Activated naive CD8-positive, alpha-beta T cell treated with anti-CD3 and anti-CD28 coated beads, Interleukin-2, amount 10 ng/mL, durations not matched to agents 7 days and 5 days (primary cell): ENCODE data around the gene CDON. TPM values are rescaled to one million over a fixed set of nuclear protein-coding genes. Genes with fewer than 3 reads are reported as not detected.
A peak's percentile ranks its signal among the peaks of the same experiment; 100 is the strongest.

Experiments
- ATAC-seq: fragments of 150-1000 bp; cut with Tn5 transposase; one replicate; pipeline ENCODE4 v1.10.0; 2021; ENCODE audit warnings: low read depth, moderate library complexity
- POLR2A ChIA-PET: fragments of 350-600 bp; sonication (Branson Sonifier 250); formaldehyde crosslinking; loops from one replicate; lab custom pipeline; 2021; ENCODE audit warnings: antibody characterized with exemption; lab: Charles Lee
- DNase-seq: peaks from one replicate; pipeline ENCODE4 v3.0.0; 2021
- H3K27ac Mint-ChIP-seq: one replicate; pipeline ENCODE4 v1.8.0; 2022; ENCODE audit warnings: mild to moderate bottlenecking, mixed read lengths
- H3K27me3 Mint-ChIP-seq: one replicate; pipeline ENCODE4 v1.8.0; 2022; ENCODE audit warnings: mild to moderate bottlenecking, moderate library complexity, mixed read lengths
- H3K36me3 Mint-ChIP-seq: one replicate; pipeline ENCODE4 v1.8.0; 2021; ENCODE audit warnings: mild to moderate bottlenecking, mixed read lengths
- H3K4me1 Mint-ChIP-seq: one replicate; pipeline ENCODE4 v1.8.0; 2021; ENCODE audit warnings: mixed read lengths
- H3K4me3 Mint-ChIP-seq: one replicate; pipeline ENCODE4 v1.8.0; 2022; ENCODE audit warnings: mild to moderate bottlenecking, moderate library complexity, mixed read lengths
- H3K9me3 Mint-ChIP-seq: one replicate; pipeline ENCODE4 v1.8.0; 2021; ENCODE audit warnings: mixed read lengths
- total RNA-seq, 2 experiments: library from RNA; stranded (reverse); gene quantifications; one replicate each; pipeline ENCODE4 v1.2.3, GENCODE V29; 2021

Gene CDON
- 1 to 10 TPM; 3.4 to 3.9 TPM for total RNA-seq

DNA sequence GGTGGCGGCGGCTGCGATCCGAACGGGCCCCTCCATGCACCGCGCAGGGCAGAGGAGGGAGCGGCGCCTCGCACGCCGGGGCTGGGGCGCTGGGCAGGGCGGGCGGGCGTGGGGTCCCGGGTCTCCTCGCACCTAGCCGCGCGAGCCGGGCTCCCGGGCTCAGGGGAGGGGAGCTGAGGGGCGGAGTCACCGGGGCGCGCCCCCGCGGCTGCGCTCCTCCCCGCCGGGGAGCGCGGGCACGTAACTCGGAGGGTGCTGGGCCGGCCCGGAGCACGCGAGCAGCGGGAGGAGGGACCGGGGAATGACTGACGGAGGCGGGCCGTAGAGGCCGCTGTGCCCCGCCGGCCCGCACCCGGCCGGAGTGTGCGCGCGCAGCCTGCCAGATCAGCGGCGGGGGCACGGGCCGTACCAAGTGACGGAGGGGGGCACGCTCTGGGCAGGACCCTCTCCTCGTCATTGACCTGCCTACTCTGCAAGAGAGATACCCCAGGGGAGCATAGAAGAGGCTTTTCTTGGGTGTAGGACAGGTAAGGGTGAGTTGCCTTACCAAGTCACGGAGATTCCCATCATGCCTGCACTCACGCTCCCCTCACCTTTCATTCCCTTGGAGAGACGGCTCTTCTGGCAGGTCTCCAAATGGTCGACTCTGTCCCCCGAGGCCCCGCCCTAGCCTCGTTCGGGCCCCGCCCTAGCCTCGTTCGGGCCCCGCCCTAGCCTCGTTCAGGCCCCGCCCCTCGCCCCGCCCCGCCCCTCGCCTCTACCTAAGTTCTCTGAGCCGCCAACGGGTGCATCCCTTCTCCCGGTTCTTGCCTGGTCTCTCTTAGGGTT lies at the start of gene CDON:
Gene CDON (minus strand): TSS at position 188 of the 828 bp plus-strand sequence. CDS start 39,390 bp downstream, outside the sequence.
- peak within 1 kb of the TSS; percentile 84 for H3K4me3 Mint-ChIP-seq
- H3K27me3 Mint-ChIP-seq = peaks cover 57% of the 10 kb centered on the region
- peaks cover 4% of the 10 kb centered on the region for H3K4me1 Mint-ChIP-seq
- ATAC-seq (peak; percentile 97), DNase-seq (peak; percentile 96)
- H3K36me3 Mint-ChIP-seq = no peaks in the 10 kb centered on the region
- peak within 1 kb of the TSS; percentile 96 for H3K27ac Mint-ChIP-seq
- no peaks in the 10 kb centered on the region for H3K9me3 Mint-ChIP-seq
- POLR2A ChIA-PET = interaction anchor here (2.2 kb wide), 1 partner anchor 21 kb away, joined by 10 read pairs; no protein-coding TSS in a partner anchor

GRCh38 chr11:126111458-126112116 lies 48.9 kb upstream of the CDON start:
- Mint-ChIP-seq H3K4me1 (no peaks in the 10 kb centered on the region), H3K27ac (no peak overlapping the region), H3K4me3 (no peak overlapping the region), H3K9me3 (no peaks in the 10 kb centered on the region), H3K27me3 (no peaks in the 10 kb centered on the region), H3K36me3 (no peaks in the 10 kb centered on the region)
- ATAC-seq (no peak), DNase-seq (no peak)
- POLR2A ChIA-PET = interaction anchor here (0.5 kb wide), 1 partner anchor 478 kb away, joined by 3 read pairs; no protein-coding TSS in a partner anchor

- Mint-ChIP-seq H3K9me3 (no peaks in the 10 kb centered on the region), H3K4me1 (no peaks in the 10 kb centered on the region), H3K27ac (no peak overlapping the region), H3K36me3 (no peaks in the 10 kb centered on the region), H3K27me3 (no peaks in the 10 kb centered on the region), H3K4me3 (no peak overlapping the region)
- ATAC-seq (no peak), DNase-seq (no peak)
- POLR2A ChIA-PET = no interaction called here
Observed at GRCh38 chr11:126109941-126110731, 47.5 kb upstream of the CDON start.

DNA sequence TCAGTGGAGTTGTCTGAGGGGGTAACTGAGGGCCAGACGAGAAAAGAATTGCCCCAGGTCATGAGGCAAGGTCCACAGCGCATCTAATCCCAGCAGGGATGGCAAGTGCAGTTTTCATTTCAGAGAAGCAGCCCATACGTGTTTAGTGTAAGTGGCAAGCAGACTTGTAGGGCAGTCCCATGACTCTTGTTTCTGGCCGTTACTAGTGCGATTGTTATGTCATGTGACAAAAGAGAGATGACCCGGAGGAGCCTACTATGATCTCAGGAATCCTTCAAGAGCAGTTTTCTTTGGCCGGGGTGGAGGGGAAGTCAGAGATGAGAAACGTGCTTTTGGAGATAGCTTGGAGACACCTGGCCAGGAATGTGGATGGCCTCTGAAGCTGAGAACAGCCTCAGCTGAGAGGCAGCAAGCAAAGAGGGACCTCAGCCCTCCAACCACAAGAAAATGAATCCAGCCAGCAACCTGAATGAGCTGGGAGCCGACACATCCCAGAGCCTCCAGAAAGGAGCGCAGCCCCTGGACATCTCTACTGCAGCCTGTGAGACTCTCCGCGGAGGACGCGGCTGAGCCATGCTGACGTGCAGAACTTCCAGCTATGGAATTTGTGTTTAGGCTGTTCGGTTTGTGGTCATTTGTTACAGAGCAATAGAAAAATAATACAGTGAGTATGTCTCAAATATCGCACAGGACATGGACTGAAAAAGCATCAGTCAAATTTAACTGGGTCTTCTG lies 44.1 kb upstream of the CDON start:
- Mint-ChIP-seq H3K27me3 (no peaks in the 10 kb centered on the region), H3K9me3 (no peaks in the 10 kb centered on the region), H3K36me3 (no peaks in the 10 kb centered on the region), H3K4me3 (no peak overlapping the region), H3K27ac (no peak overlapping the region), H3K4me1 (no peaks in the 10 kb centered on the region)
- POLR2A ChIA-PET = no interaction called here
- no peak for ATAC-seq
- no peak for DNase-seq

DNA sequence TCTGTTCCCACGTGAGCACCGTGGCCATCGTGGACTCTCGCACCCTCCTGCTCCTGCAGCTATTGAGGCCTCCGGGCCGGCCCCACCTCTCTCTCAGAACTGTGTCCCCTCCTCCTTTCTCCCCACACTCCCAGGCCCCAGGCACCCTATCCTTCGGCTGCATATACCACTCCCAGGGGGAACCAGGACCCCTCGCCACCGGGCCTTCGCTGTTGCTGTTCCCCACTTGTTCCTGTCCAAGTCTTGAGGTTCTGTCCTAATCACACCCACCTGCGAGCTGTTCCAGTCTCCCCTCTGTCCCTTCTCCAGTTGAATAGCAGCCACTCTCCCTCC lies 43.0 kb upstream of the CDON start:
- DNase-seq (no peak), ATAC-seq (no peak)
- Mint-ChIP-seq H3K9me3 (no peaks in the 10 kb centered on the region), H3K27ac (no peak overlapping the region), H3K4me3 (no peak overlapping the region), H3K4me1 (no peaks in the 10 kb centered on the region), H3K36me3 (no peaks in the 10 kb centered on the region), H3K27me3 (no peaks in the 10 kb centered on the region)
- POLR2A ChIA-PET = no interaction called here

- Mint-ChIP-seq H3K27me3 (no peaks in the 10 kb centered on the region), H3K4me1 (no peaks in the 10 kb centered on the region), H3K4me3 (no peak overlapping the region), H3K36me3 (no peaks in the 10 kb centered on the region), H3K27ac (no peak overlapping the region), H3K9me3 (no peaks in the 10 kb centered on the region)
- DNase-seq (no peak), ATAC-seq (no peak)
- POLR2A ChIA-PET = no interaction called here
Observed at GRCh38 chr11:126105022-126105747, 42.5 kb upstream of the CDON start.

DNA sequence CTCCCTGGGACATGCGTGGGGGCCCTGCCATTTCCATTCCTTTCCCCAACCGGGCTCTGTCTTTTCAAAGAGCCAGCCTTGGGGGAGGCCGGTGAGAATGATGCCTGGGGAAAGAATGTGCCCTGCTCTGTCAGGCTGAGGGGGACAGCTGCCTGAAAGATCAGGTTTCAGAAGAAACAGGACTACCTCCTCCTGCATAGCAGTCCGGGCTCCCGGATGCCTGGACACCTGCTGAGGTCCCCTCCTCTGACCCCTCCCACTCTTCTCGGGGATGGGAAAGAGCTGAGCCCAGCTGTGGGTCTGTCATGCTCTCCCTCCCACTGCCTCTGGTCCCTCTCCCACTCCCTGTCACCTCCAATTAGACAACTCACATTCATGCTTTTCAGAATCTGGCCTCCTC lies 41.8 kb upstream of the CDON start:
- H3K27me3 Mint-ChIP-seq = no peaks in the 10 kb centered on the region
- ATAC-seq (no peak), DNase-seq (no peak)
- no peaks in the 10 kb centered on the region for H3K9me3 Mint-ChIP-seq
- POLR2A ChIA-PET = no interaction called here
- H3K27ac Mint-ChIP-seq = no peak overlapping the region
- no peaks in the 10 kb centered on the region for H3K4me1 Mint-ChIP-seq
- H3K4me3 Mint-ChIP-seq = no peak overlapping the region
- no peaks in the 10 kb centered on the region for H3K36me3 Mint-ChIP-seq

- no peak overlapping the region for H3K27ac Mint-ChIP-seq
- H3K4me1 Mint-ChIP-seq = no peaks in the 10 kb centered on the region
- H3K36me3 Mint-ChIP-seq = no peaks in the 10 kb centered on the region
- POLR2A ChIA-PET = no interaction called here
- H3K9me3 Mint-ChIP-seq = no peaks in the 10 kb centered on the region
- H3K4me3 Mint-ChIP-seq = no peak overlapping the region
- ATAC-seq = no peak
- no peak for DNase-seq
- H3K27me3 Mint-ChIP-seq = no peaks in the 10 kb centered on the region
Observed at GRCh38 chr11:126103150-126103549, 40.5 kb upstream of the CDON start.

DNA sequence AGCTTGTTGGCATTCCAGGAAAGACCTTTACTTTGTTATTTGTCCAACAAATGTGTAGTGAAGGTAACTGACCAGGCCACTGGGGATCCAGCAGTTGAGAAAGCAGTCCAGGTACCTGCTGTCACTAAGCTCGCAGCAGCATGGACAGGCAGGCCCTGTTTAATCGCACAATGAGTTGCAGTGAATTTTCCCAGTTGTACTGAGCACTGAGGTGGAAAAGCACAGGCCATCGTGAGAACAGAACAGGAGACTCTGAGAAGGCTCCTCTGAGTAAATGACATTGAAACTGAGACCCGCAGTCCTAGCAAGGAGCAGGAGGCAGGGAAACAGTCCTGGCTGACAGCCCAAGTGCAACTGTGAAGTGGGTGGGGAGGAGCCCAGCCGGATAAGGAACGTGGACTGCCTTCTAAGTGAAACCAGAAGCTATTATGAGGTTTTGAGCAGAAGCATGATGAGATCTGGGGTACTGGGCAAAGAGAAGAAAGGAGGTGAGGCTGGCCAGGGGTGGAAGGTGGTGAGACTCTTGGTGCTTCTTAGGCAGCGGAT lies 39.8 kb upstream of the CDON start:
- H3K4me3 Mint-ChIP-seq = no peak overlapping the region
- ATAC-seq = no peak
- no peaks in the 10 kb centered on the region for H3K36me3 Mint-ChIP-seq
- no peaks in the 10 kb centered on the region for H3K27me3 Mint-ChIP-seq
- H3K27ac Mint-ChIP-seq = peak overlapping the region; percentile 28
- no peak for DNase-seq
- no peaks in the 10 kb centered on the region for H3K9me3 Mint-ChIP-seq
- H3K4me1 Mint-ChIP-seq = no peaks in the 10 kb centered on the region
- POLR2A ChIA-PET = no interaction called here

DNA sequence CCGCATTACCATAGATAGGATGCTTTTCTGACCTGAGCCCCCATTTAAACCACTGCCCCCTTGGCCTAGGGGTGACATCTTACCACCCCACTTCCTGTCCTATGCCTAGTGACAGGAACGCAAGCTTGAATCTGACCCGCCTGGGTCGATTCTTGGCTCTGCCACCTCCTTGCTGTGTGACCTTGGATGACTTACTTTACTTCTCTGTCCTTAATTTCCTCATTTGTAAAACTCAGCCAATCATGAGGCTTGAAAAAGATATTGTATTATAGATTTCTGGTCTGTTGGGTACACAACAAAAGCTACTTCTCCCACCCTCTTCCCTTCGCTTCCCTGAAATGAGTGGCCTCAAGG lies 39.2 kb upstream of the CDON start:
- H3K27ac Mint-ChIP-seq = no peak overlapping the region
- no peaks in the 10 kb centered on the region for H3K9me3 Mint-ChIP-seq
- DNase-seq (no peak), ATAC-seq (no peak)
- no peaks in the 10 kb centered on the region for H3K27me3 Mint-ChIP-seq
- no peak overlapping the region for H3K4me3 Mint-ChIP-seq
- no peaks in the 10 kb centered on the region for H3K36me3 Mint-ChIP-seq
- no peaks in the 10 kb centered on the region for H3K4me1 Mint-ChIP-seq
- POLR2A ChIA-PET = no interaction called here

GRCh38 chr11:126101251-126101929 lies 38.7 kb upstream of the CDON start:
- Mint-ChIP-seq H3K27ac (no peak overlapping the region), H3K4me3 (no peak overlapping the region)
- POLR2A ChIA-PET = no interaction called here

DNA sequence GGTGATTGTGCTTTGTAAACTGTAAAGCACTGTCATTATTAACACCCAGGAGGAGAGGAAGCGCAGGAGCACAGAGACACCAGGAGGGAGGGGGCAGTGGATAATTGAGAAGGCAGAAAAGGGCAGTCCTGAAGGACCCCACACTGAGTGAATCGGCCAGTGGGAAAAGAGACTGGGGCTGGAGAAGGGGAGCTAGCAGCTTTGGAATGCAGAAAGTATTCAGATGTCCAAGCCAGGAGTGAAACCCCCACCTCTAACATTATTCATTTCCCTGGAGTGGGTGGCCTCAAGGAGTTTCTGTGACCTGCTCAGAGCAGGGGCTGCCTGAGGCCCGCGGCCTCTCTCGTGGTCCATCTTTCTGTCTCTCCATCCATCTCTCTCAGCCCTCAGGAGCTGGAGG lies 38.0 kb upstream of the CDON start:
- H3K27me3 Mint-ChIP-seq = peaks cover 3% of the 10 kb centered on the region
- H3K27ac Mint-ChIP-seq = no peak overlapping the region
- no peaks in the 10 kb centered on the region for H3K9me3 Mint-ChIP-seq
- H3K36me3 Mint-ChIP-seq = no peaks in the 10 kb centered on the region
- ATAC-seq (no peak), DNase-seq (no peak)
- no peak overlapping the region for H3K4me3 Mint-ChIP-seq
- POLR2A ChIA-PET = no interaction called here
- no peaks in the 10 kb centered on the region for H3K4me1 Mint-ChIP-seq

More at GRCh38 chr11:126101251-126101929, 38.7 kb upstream of the CDON start:
- H3K36me3 Mint-ChIP-seq = no peaks in the 10 kb centered on the region
- no peaks in the 10 kb centered on the region for H3K4me1 Mint-ChIP-seq
- DNase-seq (no peak), ATAC-seq (no peak)
- no peaks in the 10 kb centered on the region for H3K27me3 Mint-ChIP-seq
- H3K9me3 Mint-ChIP-seq = no peaks in the 10 kb centered on the region
